NOMO-1 (cell line): Measurements from ENCODE around the gene C10orf143.
A peak's percentile ranks its signal among the peaks of the same experiment; 100 is the strongest.
"Not testable (repeated sequence)": the region's sequence is repeated elsewhere in the genome, so short reads cannot be mapped to it uniquely, and the experiment has no call there.

ENCODE experiments used
- DNase-seq, 2 experiments: peaks; one replicate each; lab custom pipeline; 2025; ENCODE audit not compliant: unreplicated experiment in 2 of 2; lab: John Stamatoyannopoulos, UW

The C10orf143 gene

GRCh38 chr10:130110246-130111112 lies at the start of gene C10orf143:
C10orf143 (minus strand) TSS chr10:130110830; CDS start chr10:130110772, 58 bp downstream.
- peak; percentile 93 for DNase-seq

GRCh38 chr10:130159192-130159794 lies 48.7 kb upstream of the C10orf143 start:
- no peak for DNase-seq

GRCh38 chr10:130146042-130146441 lies 35.4 kb upstream of the C10orf143 start:
- no peak for DNase-seq

- no peak for DNase-seq
These were observed 31.2 kb upstream of the C10orf143 start for GRCh38 chr10:130141878-130142277.

- no peak for DNase-seq
These were observed 30.8 kb upstream of the C10orf143 start for GRCh38 chr10:130141460-130141859.

GRCh38 chr10:130141038-130141437 lies 30.4 kb upstream of the C10orf143 start:
- DNase-seq, result no peak

GRCh38 chr10:130140425-130140824 lies 29.8 kb upstream of the C10orf143 start:
- DNase-seq, result no peak

GRCh38 chr10:130138479-130138866 lies 27.8 kb upstream of the C10orf143 start:
- DNase-seq, result no peak

GRCh38 chr10:130137659-130138478 lies 27.2 kb upstream of the C10orf143 start:
- DNase-seq, result no peak

GRCh38 chr10:130137090-130137448 lies 26.4 kb upstream of the C10orf143 start:
- DNase-seq, result peak in 1 of 2 experiments; percentile 13

- DNase-seq, result peak; percentile 74 to 87
These were observed 25.8 kb upstream of the C10orf143 start, which contains the start of gene GLRX3 for GRCh38 chr10:130136226-130137089. GLRX3 (plus strand) TSS chr10:130136391; CDS start chr10:130136421, 30 bp downstream.

- no peak for DNase-seq
These were observed 25.1 kb upstream of the C10orf143 start for GRCh38 chr10:130135676-130136225.

GRCh38 chr10:130128922-130129321 lies 18.3 kb upstream of the C10orf143 start:
- DNase-seq, result no peak

- no peak for DNase-seq
These were observed 17.6 kb upstream of the C10orf143 start for GRCh38 chr10:130128062-130128781.

- peak; percentile 11 to 34 for DNase-seq
These were observed 16.9 kb upstream of the C10orf143 start for GRCh38 chr10:130127364-130128061.

- no peak for DNase-seq
These were observed 11.0 kb upstream of the C10orf143 start for GRCh38 chr10:130121486-130122079.

GRCh38 chr10:130117535-130117934 lies 6.9 kb upstream of the C10orf143 start:
- DNase-seq, result not testable (repeated sequence)

GRCh38 chr10:130116942-130117341 lies 6.3 kb upstream of the C10orf143 start:
- not testable (repeated sequence) for DNase-seq
